Loucy (cell line): ENCODE results near the gene IFT52.

Source experiments
- H2AFZ ChIP-seq: fragments of 200-600 bp; sonication (generic); 2 replicates; pipeline ENCODE4 v1.6.0; 2016; ENCODE audit warnings: antibody characterized with exemption, mild to moderate bottlenecking, low read length, moderate library complexity
- H3F3A ChIP-seq: fragments of 200-600 bp; 2 replicates; pipeline ENCODE4 v1.6.0; 2016; ENCODE audit warnings: antibody characterized with exemption, low read depth, mild to moderate bottlenecking
- H3K27me3 ChIP-seq: fragments of 200-600 bp; sonication (generic); 2 replicates; pipeline ENCODE4 v1.6.1; 2014; ENCODE audit warnings: low read length, mild to moderate bottlenecking; ENCODE audit not compliant: insufficient read depth, poor library complexity, severe bottlenecking
- H3K36me3 ChIP-seq: fragments of 200-600 bp; sonication (generic); 2 replicates; pipeline ENCODE4 v1.6.1; 2016; ENCODE audit warnings: low read length; ENCODE audit not compliant: insufficient read depth
- H3K4me1 ChIP-seq: fragments of 200-600 bp; sonication (generic); 2 replicates; pipeline ENCODE4 v1.5.1; 2014; ENCODE audit warnings: low read length, mild to moderate bottlenecking; ENCODE audit not compliant: insufficient read depth, poor library complexity, severe bottlenecking
- H3K4me2 ChIP-seq: fragments of 200-600 bp; sonication (generic); 2 replicates; pipeline ENCODE4 v1.6.0; 2014; ENCODE audit warnings: antibody characterized with exemption, low read length, low read depth, mild to moderate bottlenecking; ENCODE audit not compliant: poor library complexity, severe bottlenecking
- H3K4me3 ChIP-seq: fragments of 200-600 bp; sonication (generic); 2 replicates; pipeline ENCODE4 v1.5.1; 2014; ENCODE audit warnings: low read length, mild to moderate bottlenecking, mixed read lengths; ENCODE audit not compliant: poor library complexity, severe bottlenecking
- H3K79me2 ChIP-seq: fragments of 200-600 bp; sonication (generic); 2 replicates; pipeline ENCODE4 v1.6.1; 2014; ENCODE audit warnings: low read length; ENCODE audit not compliant: insufficient read depth
- H3K9ac ChIP-seq: fragments of 200-600 bp; sonication (generic); 2 replicates; pipeline ENCODE4 v1.6.0; 2014; ENCODE audit warnings: mild to moderate bottlenecking, low read depth, low read length, moderate library complexity; ENCODE audit not compliant: poor library complexity, severe bottlenecking
- H3K9me2 ChIP-seq: fragments of 200-600 bp; sonication (generic); replicated peaks from 2 replicates; pipeline ENCODE4 v1.6.1; 2016; ENCODE audit warnings: low read depth, low read length, mixed read lengths
- H3K9me3 ChIP-seq: fragments of 200-600 bp; sonication (generic); 2 replicates; pipeline ENCODE4 v1.6.1; 2014; ENCODE audit warnings: mild to moderate bottlenecking, antibody characterized with exemption, low read length, low read depth; ENCODE audit not compliant: insufficient read depth
- H4K20me1 ChIP-seq: fragments of 200-600 bp; sonication (generic); 2 replicates; pipeline ENCODE4 v1.6.0; 2014; ENCODE audit warnings: antibody characterized with exemption, low read length, mild to moderate bottlenecking; ENCODE audit not compliant: insufficient read depth, poor library complexity, severe bottlenecking
- EZH2phosphoT487 ChIP-seq: fragments of 200-600 bp; IDR thresholded peaks from 2 replicates; pipeline ENCODE4 v1.6.1; 2018; ENCODE audit warnings: antibody characterized with exemption, mild to moderate bottlenecking, moderate library complexity, borderline replicate concordance
- TF ChIP-seq, protein P1 (sequence below): fragments of 200-600 bp; sonication (generic); conservative IDR thresholded peaks from 2 replicates; pipeline ENCODE4 v1.5.1; 2014; ENCODE audit warnings: mild to moderate bottlenecking, antibody characterized with exemption, low read length

Gene IFT52

DNA sequence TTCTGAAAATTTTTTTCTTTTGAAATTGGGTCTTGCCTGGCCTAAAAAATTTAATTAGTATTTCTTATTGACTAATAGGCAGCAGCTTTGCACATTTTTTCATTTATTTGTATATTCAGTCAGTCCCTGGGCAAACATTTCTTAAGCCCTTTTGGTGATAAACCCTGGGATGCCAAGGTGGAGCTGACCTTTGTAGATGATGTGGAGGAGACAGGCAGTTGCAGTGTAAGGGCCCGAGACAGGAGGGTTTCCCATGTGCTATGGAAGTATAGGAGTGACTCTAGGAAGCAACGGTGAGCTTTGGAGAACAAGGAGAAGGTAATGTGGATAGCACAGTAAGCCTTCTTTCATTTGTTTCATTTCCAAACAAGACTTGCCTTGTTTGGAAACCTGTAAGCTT, 79.7 kb downstream of the IFT52 start:
- Histone ChIP-seq H3F3A (no peaks in the 10 kb centered on the region), H4K20me1 (peaks cover 4% of the 10 kb centered on the region), H3K4me3 (peak overlapping the region; percentile 92), H3K9ac (peak overlapping the region; percentile 84), H3K27me3 (no peaks in the 10 kb centered on the region), H3K36me3 (peaks cover 9% of the 10 kb centered on the region; the same call in 1 of the 2 replicates), H3K4me1 (peaks cover 25% of the 10 kb centered on the region), H3K4me2 (peak overlapping the region; percentile 99), H3K9me2 (no peaks in the 10 kb centered on the region), H3K79me2 (peaks cover 71% of the 10 kb centered on the region), H3K9me3 (no peaks in the 10 kb centered on the region), H2AFZ (no peak overlapping the region)
- no peak for TF ChIP-seq EZH2phosphoT487
- TF ChIP-seq, protein P1, sequence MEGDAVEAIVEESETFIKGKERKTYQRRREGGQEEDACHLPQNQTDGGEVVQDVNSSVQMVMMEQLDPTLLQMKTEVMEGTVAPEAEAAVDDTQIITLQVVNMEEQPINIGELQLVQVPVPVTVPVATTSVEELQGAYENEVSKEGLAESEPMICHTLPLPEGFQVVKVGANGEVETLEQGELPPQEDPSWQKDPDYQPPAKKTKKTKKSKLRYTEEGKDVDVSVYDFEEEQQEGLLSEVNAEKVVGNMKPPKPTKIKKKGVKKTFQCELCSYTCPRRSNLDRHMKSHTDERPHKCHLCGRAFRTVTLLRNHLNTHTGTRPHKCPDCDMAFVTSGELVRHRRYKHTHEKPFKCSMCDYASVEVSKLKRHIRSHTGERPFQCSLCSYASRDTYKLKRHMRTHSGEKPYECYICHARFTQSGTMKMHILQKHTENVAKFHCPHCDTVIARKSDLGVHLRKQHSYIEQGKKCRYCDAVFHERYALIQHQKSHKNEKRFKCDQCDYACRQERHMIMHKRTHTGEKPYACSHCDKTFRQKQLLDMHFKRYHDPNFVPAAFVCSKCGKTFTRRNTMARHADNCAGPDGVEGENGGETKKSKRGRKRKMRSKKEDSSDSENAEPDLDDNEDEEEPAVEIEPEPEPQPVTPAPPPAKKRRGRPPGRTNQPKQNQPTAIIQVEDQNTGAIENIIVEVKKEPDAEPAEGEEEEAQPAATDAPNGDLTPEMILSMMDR, result no peak

GRCh38 chr20:43676368-43676767, 85.6 kb downstream of the IFT52 start:
- Histone ChIP-seq H3K27me3 (no peaks in the 10 kb centered on the region), H3K4me2 (peak overlapping the region; percentile 40), H2AFZ (no peak overlapping the region), H3K9ac (no peak overlapping the region), H3K36me3 (peaks cover 22% of the 10 kb centered on the region; the same call in 1 of the 2 replicates), H3F3A (no peaks in the 10 kb centered on the region), H3K4me1 (peaks cover 9% of the 10 kb centered on the region), H4K20me1 (no peaks in the 10 kb centered on the region), H3K9me3 (no peaks in the 10 kb centered on the region), H3K79me2 (peaks cover 74% of the 10 kb centered on the region), H3K9me2 (no peaks in the 10 kb centered on the region), H3K4me3 (no peak overlapping the region)
- no peak for TF ChIP-seq EZH2phosphoT487
- TF ChIP-seq, protein P1, result no peak

GRCh38 chr20:43680981-43681380, 90.2 kb downstream of the IFT52 start:
- Histone ChIP-seq H3K9me3 (no peaks in the 10 kb centered on the region), H3K4me3 (no peak overlapping the region), H2AFZ (no peak overlapping the region), H3K9ac (no peak overlapping the region), H3F3A (no peaks in the 10 kb centered on the region), H3K4me1 (peaks cover 7% of the 10 kb centered on the region), H3K27me3 (no peaks in the 10 kb centered on the region), H3K79me2 (peaks cover 40% of the 10 kb centered on the region), H3K4me2 (no peak overlapping the region), H4K20me1 (no peaks in the 10 kb centered on the region), H3K9me2 (no peaks in the 10 kb centered on the region), H3K36me3 (peaks cover 42% of the 10 kb centered on the region; the same call in 1 of the 2 replicates)
- TF ChIP-seq EZH2phosphoT487, result no peak
- TF ChIP-seq, protein P1, result no peak
